Astrocyte of the spinal cord (primary cell): ENCODE measurements around the gene TTC33.

ENCODE experiments used
- DNase-seq: peaks from one replicate; pipeline ENCODE4 v3.0.0; 2011; ENCODE audit warnings: low read depth, low spot score
- H3K4me3 ChIP-seq: 2 replicates; pipeline ENCODE4 v1.5.1; 2011; ENCODE audit warnings: low read depth, mild to moderate bottlenecking, low read length, moderate library complexity
- CTCF ChIP-seq: IDR thresholded peaks from 2 replicates; pipeline ENCODE4 v1.5.1; 2012; ENCODE audit warnings: low read depth, mild to moderate bottlenecking, low read length, inconsistent platforms
- in situ Hi-C: cut with HindIII; loops from 2 replicates; pipeline ENCODE4 v1.10.0; 2017; ENCODE audit warnings: low sequenced_read_pairs

TTC33 gene

GRCh38 chr5:40694433-40694832, 61.3 kb downstream of the TTC33 start:
- TF ChIP-seq CTCF, result no peak
- no peak for DNase-seq
- H3K4me3 ChIP-seq, result no peak overlapping the region
- in situ Hi-C loops, result no loop called here

- in situ Hi-C loops, result no loop called here
Observed at GRCh38 chr5:40691894-40692293, 63.9 kb downstream of the TTC33 start.

GRCh38 chr5:40690267-40690666, 65.5 kb downstream of the TTC33 start:
- no peak for TF ChIP-seq CTCF
- in situ Hi-C loops, result no loop called here
- H3K4me3 ChIP-seq, result no peak overlapping the region
- DNase-seq, result no peak

More at GRCh38 chr5:40691894-40692293, 63.9 kb downstream of the TTC33 start:
- DNase-seq, result no peak
- no peak for TF ChIP-seq CTCF
- H3K4me3 ChIP-seq, result no peak overlapping the region

GRCh38 chr5:40689438-40689837, 66.3 kb downstream of the TTC33 start:
- peak; percentile 97 for DNase-seq

GRCh38 chr5:40688996-40689395, 66.8 kb downstream of the TTC33 start:
- in situ Hi-C loops, result no loop called here
- no peak for DNase-seq
- no peak overlapping the region for H3K4me3 ChIP-seq
- TF ChIP-seq CTCF, result no peak

More at GRCh38 chr5:40689438-40689837, 66.3 kb downstream of the TTC33 start:
- H3K4me3 ChIP-seq, result no peak overlapping the region
- in situ Hi-C loops, result no loop called here
- TF ChIP-seq CTCF, result no peak

GRCh38 chr5:40688127-40688761, 67.5 kb downstream of the TTC33 start:
- peak; percentile 75 for TF ChIP-seq CTCF
- DNase-seq, result peak; percentile 92
- in situ Hi-C loops, result no loop called here
- H3K4me3 ChIP-seq, result no peak overlapping the region
